GM23338 (cell line): ENCODE results near the gene ACTL6B.

ENCODE experiments used
- CTCF ChIP-seq, 2 experiments: fragments of 200-600 bp in 1 of 2; sonication (generic) in 1 of 2; conservative IDR thresholded peaks; 2 replicates each; pipeline versions ENCODE4 v1.5.1 to v1.6.1; 2016 to 2017; ENCODE audit warnings: antibody characterized with exemption in 2 of 2, low read depth in 2 of 2, mild to moderate bottlenecking in 2 of 2, moderate library complexity in 1 of 2
- ETS1 ChIP-seq: IDR thresholded peaks from 2 replicates; pipeline ENCODE4 v1.6.1; 2016; ENCODE audit warnings: antibody characterized with exemption
- EZH2 ChIP-seq: fragments of 200-600 bp; sonication (generic); IDR thresholded peaks from one replicate; pipeline ENCODE4 v1.8.0; 2017; ENCODE audit warnings: antibody characterized with exemption, mild to moderate bottlenecking, low read depth; ENCODE audit not compliant: unreplicated experiment
- EZH2phosphoT487 ChIP-seq: fragments of 200-600 bp; sonication (generic); IDR thresholded peaks from one replicate; pipeline ENCODE4 v1.8.1; 2018; ENCODE audit warnings: antibody characterized with exemption; ENCODE audit not compliant: unreplicated experiment
- REST ChIP-seq: IDR thresholded peaks from one replicate; pipeline ENCODE4 v1.6.1; 2018; ENCODE audit warnings: antibody characterized with exemption; ENCODE audit not compliant: unreplicated experiment
- STAT1 ChIP-seq: IDR thresholded peaks from one replicate; pipeline ENCODE4 v1.6.1; 2016; ENCODE audit warnings: antibody characterized with exemption; ENCODE audit not compliant: unreplicated experiment
- ZNF331 ChIP-seq: fragments of 250-450 bp; sonication (Bioruptor Pico); IDR thresholded peaks from 2 replicates; pipeline ENCODE4 v1.5.0; 2020; ENCODE audit warnings: low read depth, mild to moderate bottlenecking, moderate library complexity

DNA sequence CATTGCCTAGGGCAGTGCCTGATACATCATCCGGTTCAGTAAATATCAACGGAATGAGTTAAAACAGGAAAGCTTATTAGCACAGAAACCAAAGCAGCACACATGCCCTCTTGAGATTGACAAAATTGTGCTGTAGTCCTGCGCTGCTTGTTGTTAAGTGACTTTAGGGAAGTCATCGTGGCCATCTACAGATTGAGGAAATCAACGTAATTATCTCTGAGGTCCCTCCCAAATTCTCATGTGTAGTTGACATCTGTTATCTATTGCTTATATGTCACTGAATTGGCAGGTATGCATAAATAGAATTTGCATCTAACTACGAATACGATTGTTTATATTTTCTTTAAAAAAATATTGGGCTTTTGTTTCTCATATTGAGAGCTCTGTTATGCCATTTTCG is 13.8 kb upstream of the ACTL6B start:
- TF ChIP-seq CTCF (conservative IDR thresholded peaks at IDR 0.05; ENCODE audit: low read depth in 2 of 2) (no peak), EZH2phosphoT487 (no peak), EZH2 (no peak), REST (no peak), ETS1 (no peak), STAT1 (no peak), ZNF331 (CRISPR knock-in tag) (no peak)
